GM12878 (cell line): ENCODE measurements around the gene COPS8. TPM values are rescaled to one million over a fixed set of nuclear protein-coding genes. Genes with fewer than 3 reads are reported as not detected.

Experiments used
- ATAC-seq: fragments of 200-7000 bp; cut with Tn5 transposase; 3 replicates; pipeline ENCODE4 v1.9.1; 2020; ENCODE audit warnings: mild to moderate bottlenecking, moderate library complexity
- BruUV-seq: library from RNA; stranded (reverse); fragments of 400-500 nt; replicated peaks from 2 replicates; lab custom pipeline; 2021; lab: Mats Ljungman, UMichigan
- CTCF ChIA-PET: fragments of 300-600 bp; sonication (Branson Sonifier 250); formaldehyde crosslinking; extraction: SDS; loops from one replicate; lab custom pipeline; 2021; ENCODE audit warnings: inconsistent platforms; lab: Yijun Ruan, JAX
- POLR2A ChIA-PET: fragments of 350-600 bp; formaldehyde crosslinking; extraction: SDS; loops from one replicate; lab custom pipeline; 2021; ENCODE audit warnings: inconsistent platforms; lab: Charles Lee
- RAD21 ChIA-PET: fragments of 300-600 bp; sonication (Branson Sonifier 250); formaldehyde crosslinking; loops from one replicate; lab custom pipeline; 2023; ENCODE audit warnings: antibody characterized with exemption; ENCODE audit not compliant: unreplicated experiment; lab: Charles Lee
- SMC1A ChIA-PET: fragments of 300-600 bp; sonication (Branson Sonifier 250); formaldehyde crosslinking; loops from one replicate; lab custom pipeline; 2023; ENCODE audit not compliant: unreplicated experiment, uncharacterized antibody; lab: Charles Lee
- DNase-seq: peaks from one replicate; pipeline ENCODE4 v3.0.0-alpha.2; 2011; ENCODE audit warnings: low read depth, low spot score
- FAIRE-seq: peaks from 3 replicates; lab custom pipeline; 2011; peaks lifted over from hg19 to GRCh38; lab: Jason Lieb, UNC
- H2AFZ ChIP-seq: 2 replicates; pipeline ENCODE4 v1.6.0; 2011; ENCODE audit warnings: low read depth, low read length, control low read depth; ENCODE audit not compliant: control insufficient read depth
- H3K27ac ChIP-seq: 2 replicates; pipeline ENCODE4 v1.5.1; 2011; ENCODE audit warnings: control low read depth; ENCODE audit not compliant: control insufficient read depth, insufficient read depth
- H3K27me3 ChIP-seq, 2 experiments: replicated peaks in 1 of 2; 2 replicates each; pipeline versions ENCODE4 v1.6.0 to v1.6.1; 2011; ENCODE audit warnings: low read length in 1 of 2; ENCODE audit not compliant: control insufficient read depth in 2 of 2, insufficient read depth in 2 of 2
- H3K36me3 ChIP-seq, 2 experiments: 2 replicates each; pipeline ENCODE4 v1.5.1; 2011; ENCODE audit warnings: low read length in 1 of 2; ENCODE audit not compliant: control insufficient read depth in 2 of 2, insufficient read depth in 2 of 2
- H3K4me1 ChIP-seq: 2 replicates; pipeline ENCODE4 v1.6.1; 2011; ENCODE audit warnings: mild to moderate bottlenecking, low read length, moderate library complexity, mixed read lengths; ENCODE audit not compliant: control insufficient read depth, insufficient read depth
- H3K4me2 ChIP-seq: 2 replicates; pipeline ENCODE4 v1.6.0; 2011; ENCODE audit warnings: control low read depth; ENCODE audit not compliant: control insufficient read depth, insufficient read depth
- H3K4me3 ChIP-seq: fragments of 200-600 bp; sonication (generic); 2 replicates; pipeline ENCODE4 v1.5.1; 2016
- H3K79me2 ChIP-seq: 2 replicates; pipeline ENCODE4 v1.6.0; 2011; ENCODE audit warnings: low read length; ENCODE audit not compliant: control insufficient read depth, insufficient read depth
- H3K9ac ChIP-seq: 2 replicates; pipeline ENCODE4 v1.8.0; 2011; ENCODE audit warnings: low read length, control low read depth, mixed read lengths; ENCODE audit not compliant: control insufficient read depth, insufficient read depth
- H3K9me3 ChIP-seq: replicated peaks from 3 replicates; pipeline ENCODE4 v1.5.1; 2011; ENCODE audit warnings: mild to moderate bottlenecking, low read length; ENCODE audit not compliant: control insufficient read depth, insufficient read depth
- H4K20me1 ChIP-seq: 2 replicates; pipeline ENCODE4 v1.6.0; 2011; ENCODE audit not compliant: control insufficient read depth, insufficient read depth
- CREM ChIP-seq: IDR thresholded peaks from 2 replicates; pipeline ENCODE4 v1.6.1; 2014; ENCODE audit warnings: antibody characterized with exemption, low read depth
- MYC ChIP-seq: IDR thresholded peaks from 2 replicates; pipeline ENCODE4 v1.6.1; 2011; ENCODE audit warnings: mild to moderate bottlenecking, low read length, moderate library complexity, inconsistent platforms; ENCODE audit not compliant: insufficient read depth, insufficient replicate concordance, insufficient read length, severe bottlenecking
- RAD21 ChIP-seq: IDR thresholded peaks from 2 replicates; pipeline ENCODE4 v1.6.1; 2011; ENCODE audit warnings: mild to moderate bottlenecking, low read depth, low read length, moderate library complexity; ENCODE audit not compliant: insufficient read depth
- ZBTB11 ChIP-seq: fragments of 450-650 bp; formaldehyde crosslinking; IDR thresholded peaks from 2 replicates; pipeline ENCODE4 v1.5.0; 2022; ENCODE audit warnings: mild to moderate bottlenecking, missing genetic modification characterization
- WGBS: methylation state at CpG from one replicate; pipeline ENCODE4 v1.1.6; 2016; ENCODE audit warnings: low lambda C conversion rate; ENCODE audit not compliant: insufficient replicate concordance, insufficient coverage; ENCODE audit errors: missing lambda C conversion rate; 5-methylcytosine and 5-hydroxymethylcytosine counted together
- in situ Hi-C: fragments of 300-500 bp; cut with MboI; formaldehyde crosslinking; loops from 9 replicates; pipeline ENCODE4 v1.14.3; 2018; ENCODE audit warnings: mixed read lengths
- intact Hi-C: fragments of 100-400 bp; cut with micrococcal nuclease; formaldehyde crosslinking; loops from one replicate; pipeline ENCODE4 v1.14.2; 2022; ENCODE audit not compliant: unreplicated experiment
- polyA plus RNA-seq, 11 experiments: library from polyadenylated mRNA; depleted of rRNA in 4 of 11; unstranded in 6 of 11; stranded (reverse) in 5 of 11; fragments of >200 nt; fragmentation: Nextera tagmentation in 4 of 11; fragmentation: Illumina TruSeq in 1 of 11; extraction: Ambion mirVana in 4 of 11; extraction: Trizol in 1 of 11; gene quantifications; 1 replicate in 1 of 11; 2 replicates in 10 of 11; pipeline versions ENCODE4 v1.2.1 to v1.2.3, GENCODE V29; 2011 to 2016; ENCODE audit warnings: inconsistent platforms in 2 of 11, missing spikeins in 2 of 11, low read depth in 1 of 11
- total RNA-seq, 4 experiments: library from RNA; depleted of rRNA in 3 of 4; stranded (reverse); fragments of >200 nt in 3 of 4; fragmentation: Illumina TruSeq in 1 of 4; extraction: Trizol in 1 of 4; gene quantifications; 2 replicates each; pipeline versions ENCODE4 v1.2.1 to v1.2.3, GENCODE V29; 2013 to 2021
- TF ChIP-seq, protein P1 (sequence below), 3 experiments: IDR thresholded peaks in 2 of 3; conservative IDR thresholded peaks in 1 of 3; 2 replicates each; pipeline ENCODE4 v1.5.1; 2011; ENCODE audit warnings: low read depth in 3 of 3, low read length in 3 of 3, mild to moderate bottlenecking in 3 of 3, control low read depth in 2 of 3, moderate library complexity in 2 of 3, inconsistent platforms in 1 of 3, mixed read lengths in 1 of 3; ENCODE audit not compliant: control insufficient read depth in 2 of 3, insufficient read depth in 1 of 3; ENCODE audit errors: extremely low read depth in 1 of 3
- TF ChIP-seq, protein P2 (sequence below): IDR thresholded peaks from 2 replicates; pipeline ENCODE4 v1.6.1; 2012; ENCODE audit warnings: low read length, inconsistent platforms

Gene COPS8
- total and polyA plus RNA-seq, 10 of the 15 experiments (the other 5 are each of a cell fraction or from before 2014, with no cell fraction given), result 44.0 to 134 (median 107) TPM

DNA sequence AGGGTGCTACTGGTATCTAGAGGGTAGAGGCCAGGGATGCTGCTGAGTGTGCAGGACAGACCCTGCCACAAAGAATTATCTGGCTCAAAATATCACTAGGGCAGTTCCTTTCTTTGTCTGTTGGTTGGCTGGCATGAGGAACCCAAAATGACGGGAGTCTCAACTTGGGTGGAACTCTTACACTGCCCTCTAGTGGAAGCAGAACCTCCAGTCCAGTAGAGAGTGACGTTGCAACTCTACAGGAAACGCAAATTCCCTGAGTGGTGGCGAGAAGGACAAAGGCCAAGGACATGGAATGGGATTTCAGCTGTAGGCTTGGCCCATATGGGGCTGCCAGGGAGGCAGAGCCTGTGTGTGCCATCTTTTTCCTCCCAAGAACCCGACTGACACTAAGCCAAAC lies 47.1 kb downstream of the COPS8 start:
- 4% methylated on average over 5 of the region's 5 CpGs for WGBS
- in situ Hi-C loops, result no loop called here
- Histone ChIP-seq H3K79me2 (no peaks in the 10 kb centered on the region), H3K4me3 (no peak overlapping the region), H4K20me1 (no peaks in the 10 kb centered on the region), H3K4me2 (no peak overlapping the region), H3K27ac (no peak overlapping the region), H3K9ac (no peak overlapping the region), H3K9me3 (no peaks in the 10 kb centered on the region; the same call in 1 of the 3 replicates), H3K27me3 (no peaks in the 10 kb centered on the region), H3K4me1 (no peaks in the 10 kb centered on the region), H2AFZ (no peak overlapping the region), H3K36me3 (no peaks in the 10 kb centered on the region)
- intact Hi-C loops, result no loop called here
- ChIA-PET SMC1A (interaction anchor here (2.6 kb wide), 1 partner anchor 11 kb away, joined by 10 read pairs; no protein-coding TSS in a partner anchor), POLR2A (no interaction called here), RAD21 (no interaction called here), CTCF (interaction anchor here (0.6 to 2.8 kb wide), 9 partner anchors 11 to 449 kb away, joined by 3 to 18 read pairs (median 3); no protein-coding TSS in a partner anchor)
- no TSS peak for BruUV-seq
- peak; percentile 62 for FAIRE-seq
- no peak for DNase-seq
- ATAC-seq, result peak; percentile 63
- no peak for TF ChIP-seq MYC
- TF ChIP-seq RAD21, result 0 out of 2 replicates have a peak, but pooled peaks have one; percentile 16
- TF ChIP-seq CREM, result peak; percentile 61
- TF ChIP-seq, protein P1, sequence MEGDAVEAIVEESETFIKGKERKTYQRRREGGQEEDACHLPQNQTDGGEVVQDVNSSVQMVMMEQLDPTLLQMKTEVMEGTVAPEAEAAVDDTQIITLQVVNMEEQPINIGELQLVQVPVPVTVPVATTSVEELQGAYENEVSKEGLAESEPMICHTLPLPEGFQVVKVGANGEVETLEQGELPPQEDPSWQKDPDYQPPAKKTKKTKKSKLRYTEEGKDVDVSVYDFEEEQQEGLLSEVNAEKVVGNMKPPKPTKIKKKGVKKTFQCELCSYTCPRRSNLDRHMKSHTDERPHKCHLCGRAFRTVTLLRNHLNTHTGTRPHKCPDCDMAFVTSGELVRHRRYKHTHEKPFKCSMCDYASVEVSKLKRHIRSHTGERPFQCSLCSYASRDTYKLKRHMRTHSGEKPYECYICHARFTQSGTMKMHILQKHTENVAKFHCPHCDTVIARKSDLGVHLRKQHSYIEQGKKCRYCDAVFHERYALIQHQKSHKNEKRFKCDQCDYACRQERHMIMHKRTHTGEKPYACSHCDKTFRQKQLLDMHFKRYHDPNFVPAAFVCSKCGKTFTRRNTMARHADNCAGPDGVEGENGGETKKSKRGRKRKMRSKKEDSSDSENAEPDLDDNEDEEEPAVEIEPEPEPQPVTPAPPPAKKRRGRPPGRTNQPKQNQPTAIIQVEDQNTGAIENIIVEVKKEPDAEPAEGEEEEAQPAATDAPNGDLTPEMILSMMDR (IDR thresholded peaks at IDR 0.05 in 2 of 3, conservative IDR thresholded peaks at IDR 0.05 in 1 of 3; ENCODE audit: control insufficient read depth in 2 of 3, extremely low read depth in 1 of 3, insufficient read depth in 1 of 3, low read depth in 3 of 3, low read length in 3 of 3), result peak; percentile 43 to 52 (median 50); a peak in 5 of 6 replicates
- no peak for TF ChIP-seq ZBTB11 (CRISPR knock-in tag)
- TF ChIP-seq, protein P2, sequence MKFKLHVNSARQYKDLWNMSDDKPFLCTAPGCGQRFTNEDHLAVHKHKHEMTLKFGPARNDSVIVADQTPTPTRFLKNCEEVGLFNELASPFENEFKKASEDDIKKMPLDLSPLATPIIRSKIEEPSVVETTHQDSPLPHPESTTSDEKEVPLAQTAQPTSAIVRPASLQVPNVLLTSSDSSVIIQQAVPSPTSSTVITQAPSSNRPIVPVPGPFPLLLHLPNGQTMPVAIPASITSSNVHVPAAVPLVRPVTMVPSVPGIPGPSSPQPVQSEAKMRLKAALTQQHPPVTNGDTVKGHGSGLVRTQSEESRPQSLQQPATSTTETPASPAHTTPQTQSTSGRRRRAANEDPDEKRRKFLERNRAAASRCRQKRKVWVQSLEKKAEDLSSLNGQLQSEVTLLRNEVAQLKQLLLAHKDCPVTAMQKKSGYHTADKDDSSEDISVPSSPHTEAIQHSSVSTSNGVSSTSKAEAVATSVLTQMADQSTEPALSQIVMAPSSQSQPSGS, result no peak
